ENCODE results near the gene OR10H3. TPM values are rescaled to one million over a fixed set of nuclear protein-coding genes. Genes with fewer than 3 reads are reported as not detected.

The OR10H3 gene
- total and polyA plus RNA-seq, 2 of the 8 experiments (the other 6 are each of a cell fraction or from before 2014, with no cell fraction given), result not detected

DNA sequence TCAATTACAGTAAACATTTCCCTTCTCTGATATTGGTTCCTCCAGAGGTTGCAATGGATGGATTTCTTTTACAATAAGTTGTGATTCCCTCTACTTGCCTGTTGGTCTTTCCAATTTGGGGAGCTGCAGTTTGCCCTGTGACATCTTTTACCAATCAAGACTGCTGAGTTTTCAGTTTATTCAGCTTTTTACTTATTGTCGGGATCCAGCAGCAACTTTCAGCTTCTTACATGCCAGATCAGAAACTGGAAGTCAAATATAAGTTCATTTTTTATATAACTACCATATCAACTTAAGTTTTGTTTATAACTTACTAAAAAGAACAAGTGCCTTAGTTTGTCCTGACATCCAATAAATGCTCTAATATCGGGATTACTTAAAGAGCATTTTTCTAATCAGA, 10.5 kb downstream of the OR10H3 start (continued):
- TF ChIP-seq, protein P1, sequence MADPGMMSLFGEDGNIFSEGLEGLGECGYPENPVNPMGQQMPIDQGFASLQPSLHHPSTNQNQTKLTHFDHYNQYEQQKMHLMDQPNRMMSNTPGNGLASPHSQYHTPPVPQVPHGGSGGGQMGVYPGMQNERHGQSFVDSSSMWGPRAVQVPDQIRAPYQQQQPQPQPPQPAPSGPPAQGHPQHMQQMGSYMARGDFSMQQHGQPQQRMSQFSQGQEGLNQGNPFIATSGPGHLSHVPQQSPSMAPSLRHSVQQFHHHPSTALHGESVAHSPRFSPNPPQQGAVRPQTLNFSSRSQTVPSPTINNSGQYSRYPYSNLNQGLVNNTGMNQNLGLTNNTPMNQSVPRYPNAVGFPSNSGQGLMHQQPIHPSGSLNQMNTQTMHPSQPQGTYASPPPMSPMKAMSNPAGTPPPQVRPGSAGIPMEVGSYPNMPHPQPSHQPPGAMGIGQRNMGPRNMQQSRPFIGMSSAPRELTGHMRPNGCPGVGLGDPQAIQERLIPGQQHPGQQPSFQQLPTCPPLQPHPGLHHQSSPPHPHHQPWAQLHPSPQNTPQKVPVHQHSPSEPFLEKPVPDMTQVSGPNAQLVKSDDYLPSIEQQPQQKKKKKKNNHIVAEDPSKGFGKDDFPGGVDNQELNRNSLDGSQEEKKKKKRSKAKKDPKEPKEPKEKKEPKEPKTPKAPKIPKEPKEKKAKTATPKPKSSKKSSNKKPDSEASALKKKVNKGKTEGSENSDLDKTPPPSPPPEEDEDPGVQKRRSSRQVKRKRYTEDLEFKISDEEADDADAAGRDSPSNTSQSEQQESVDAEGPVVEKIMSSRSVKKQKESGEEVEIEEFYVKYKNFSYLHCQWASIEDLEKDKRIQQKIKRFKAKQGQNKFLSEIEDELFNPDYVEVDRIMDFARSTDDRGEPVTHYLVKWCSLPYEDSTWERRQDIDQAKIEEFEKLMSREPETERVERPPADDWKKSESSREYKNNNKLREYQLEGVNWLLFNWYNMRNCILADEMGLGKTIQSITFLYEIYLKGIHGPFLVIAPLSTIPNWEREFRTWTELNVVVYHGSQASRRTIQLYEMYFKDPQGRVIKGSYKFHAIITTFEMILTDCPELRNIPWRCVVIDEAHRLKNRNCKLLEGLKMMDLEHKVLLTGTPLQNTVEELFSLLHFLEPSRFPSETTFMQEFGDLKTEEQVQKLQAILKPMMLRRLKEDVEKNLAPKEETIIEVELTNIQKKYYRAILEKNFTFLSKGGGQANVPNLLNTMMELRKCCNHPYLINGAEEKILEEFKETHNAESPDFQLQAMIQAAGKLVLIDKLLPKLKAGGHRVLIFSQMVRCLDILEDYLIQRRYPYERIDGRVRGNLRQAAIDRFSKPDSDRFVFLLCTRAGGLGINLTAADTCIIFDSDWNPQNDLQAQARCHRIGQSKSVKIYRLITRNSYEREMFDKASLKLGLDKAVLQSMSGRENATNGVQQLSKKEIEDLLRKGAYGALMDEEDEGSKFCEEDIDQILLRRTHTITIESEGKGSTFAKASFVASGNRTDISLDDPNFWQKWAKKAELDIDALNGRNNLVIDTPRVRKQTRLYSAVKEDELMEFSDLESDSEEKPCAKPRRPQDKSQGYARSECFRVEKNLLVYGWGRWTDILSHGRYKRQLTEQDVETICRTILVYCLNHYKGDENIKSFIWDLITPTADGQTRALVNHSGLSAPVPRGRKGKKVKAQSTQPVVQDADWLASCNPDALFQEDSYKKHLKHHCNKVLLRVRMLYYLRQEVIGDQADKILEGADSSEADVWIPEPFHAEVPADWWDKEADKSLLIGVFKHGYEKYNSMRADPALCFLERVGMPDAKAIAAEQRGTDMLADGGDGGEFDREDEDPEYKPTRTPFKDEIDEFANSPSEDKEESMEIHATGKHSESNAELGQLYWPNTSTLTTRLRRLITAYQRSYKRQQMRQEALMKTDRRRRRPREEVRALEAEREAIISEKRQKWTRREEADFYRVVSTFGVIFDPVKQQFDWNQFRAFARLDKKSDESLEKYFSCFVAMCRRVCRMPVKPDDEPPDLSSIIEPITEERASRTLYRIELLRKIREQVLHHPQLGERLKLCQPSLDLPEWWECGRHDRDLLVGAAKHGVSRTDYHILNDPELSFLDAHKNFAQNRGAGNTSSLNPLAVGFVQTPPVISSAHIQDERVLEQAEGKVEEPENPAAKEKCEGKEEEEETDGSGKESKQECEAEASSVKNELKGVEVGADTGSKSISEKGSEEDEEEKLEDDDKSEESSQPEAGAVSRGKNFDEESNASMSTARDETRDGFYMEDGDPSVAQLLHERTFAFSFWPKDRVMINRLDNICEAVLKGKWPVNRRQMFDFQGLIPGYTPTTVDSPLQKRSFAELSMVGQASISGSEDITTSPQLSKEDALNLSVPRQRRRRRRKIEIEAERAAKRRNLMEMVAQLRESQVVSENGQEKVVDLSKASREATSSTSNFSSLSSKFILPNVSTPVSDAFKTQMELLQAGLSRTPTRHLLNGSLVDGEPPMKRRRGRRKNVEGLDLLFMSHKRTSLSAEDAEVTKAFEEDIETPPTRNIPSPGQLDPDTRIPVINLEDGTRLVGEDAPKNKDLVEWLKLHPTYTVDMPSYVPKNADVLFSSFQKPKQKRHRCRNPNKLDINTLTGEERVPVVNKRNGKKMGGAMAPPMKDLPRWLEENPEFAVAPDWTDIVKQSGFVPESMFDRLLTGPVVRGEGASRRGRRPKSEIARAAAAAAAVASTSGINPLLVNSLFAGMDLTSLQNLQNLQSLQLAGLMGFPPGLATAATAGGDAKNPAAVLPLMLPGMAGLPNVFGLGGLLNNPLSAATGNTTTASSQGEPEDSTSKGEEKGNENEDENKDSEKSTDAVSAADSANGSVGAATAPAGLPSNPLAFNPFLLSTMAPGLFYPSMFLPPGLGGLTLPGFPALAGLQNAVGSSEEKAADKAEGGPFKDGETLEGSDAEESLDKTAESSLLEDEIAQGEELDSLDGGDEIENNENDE (IDR thresholded peaks at IDR 0.05; ENCODE audit: insufficient replicate concordance, low read length), result no peak
- TF ChIP-seq, protein P2, sequence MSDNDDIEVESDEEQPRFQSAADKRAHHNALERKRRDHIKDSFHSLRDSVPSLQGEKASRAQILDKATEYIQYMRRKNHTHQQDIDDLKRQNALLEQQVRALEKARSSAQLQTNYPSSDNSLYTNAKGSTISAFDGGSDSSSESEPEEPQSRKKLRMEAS (IDR thresholded peaks at IDR 0.05), result no peak
- TF ChIP-seq HDAC6 (IDR thresholded peaks at IDR 0.05; ENCODE audit: low read depth, low read length), result no peak
- TF ChIP-seq SIX5 (IDR thresholded peaks at IDR 0.05; ENCODE audit: low read depth, low read length), result no peak
- no peak for TF ChIP-seq CEBPB (IDR thresholded peaks at IDR 0.05; ENCODE audit: low read depth, low read length)
- no peak for TF ChIP-seq JUND (IDR thresholded peaks at IDR 0.05; ENCODE audit: low read length)
- TF ChIP-seq TAF1 (IDR thresholded peaks at IDR 0.05; ENCODE audit: low read depth, low read length), result no peak
